Measurements from ENCODE around the gene GPR33. TPM values are rescaled to one million over a fixed set of nuclear protein-coding genes. Genes with fewer than 3 reads are reported as not detected.

Gene GPR33
- total RNA-seq, 1 experiment from 2014 or later = not detected

DNA sequence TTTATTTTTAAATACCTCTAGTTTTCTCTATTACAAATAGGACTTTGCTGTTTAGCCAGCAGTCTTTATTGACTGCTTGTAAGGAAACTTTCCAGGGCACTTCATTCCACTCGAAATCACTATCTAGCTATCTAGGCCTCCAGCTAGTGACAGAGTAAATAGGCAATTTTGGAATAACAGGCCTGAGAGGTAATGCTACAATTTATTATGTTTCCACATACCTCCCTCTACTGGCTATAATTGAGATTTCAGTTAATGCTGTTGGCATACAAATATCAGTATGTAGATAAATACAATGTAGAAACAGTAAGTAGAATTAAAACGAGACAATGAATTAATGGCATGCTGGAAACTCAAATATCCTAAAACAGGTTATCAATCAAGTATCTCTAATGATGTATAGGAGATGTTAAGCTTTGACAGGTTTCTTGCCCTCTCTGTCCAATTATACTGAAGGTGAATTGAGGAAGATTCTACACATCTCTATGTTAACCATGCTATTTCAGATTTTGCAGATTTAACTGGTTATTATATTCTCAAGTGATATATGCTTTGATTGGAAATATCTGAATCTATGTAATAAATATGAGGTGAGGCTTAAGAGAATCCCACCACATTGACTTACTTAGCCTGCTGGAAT, 37.7 kb downstream of the GPR33 start:
- Histone ChIP-seq H2BK12ac (ENCODE audit: insufficient read length, low read depth, low read length) (no peak overlapping the region), H2BK120ac (ENCODE audit: low read depth, low read length, poor library complexity, severe bottlenecking) (no peak overlapping the region), H3K9ac (ENCODE audit: extremely low read depth, insufficient read length, low read length) (no peak overlapping the region), H3K27ac (ENCODE audit: insufficient read length, low read depth, low read length) (no peak overlapping the region), H4K20me1 (ENCODE audit: control insufficient read depth, insufficient read depth, insufficient read length) (no peaks in the 10 kb centered on the region), H3T11ph (ENCODE audit: low read length) (no peak overlapping the region), H3K23ac (ENCODE audit: insufficient read length, low read depth, low read length) (no peak overlapping the region), H3K79me2 (ENCODE audit: insufficient read depth, low read length) (no peaks in the 10 kb centered on the region), H2AFZ (ENCODE audit: low read length) (no peak overlapping the region), H2BK15ac (ENCODE audit: low read depth, low read length) (no peak overlapping the region), H4K5ac (ENCODE audit: insufficient read length, low read depth, low read length) (no peak overlapping the region), H4K8ac (replicated peaks; ENCODE audit: insufficient read length, low read depth, low read length) (no peak overlapping the region), H3K23me2 (ENCODE audit: insufficient read length, low read depth, low read length, poor library complexity, severe bottlenecking) (no peaks in the 10 kb centered on the region), H3K4me2 (ENCODE audit: insufficient read depth, insufficient read length, low read length) (no peak overlapping the region), H3K4me1 (ENCODE audit: insufficient read depth, low read length) (no peaks in the 10 kb centered on the region), H2AK5ac (ENCODE audit: insufficient read length, low read length) (no peak overlapping the region), H3K14ac (ENCODE audit: insufficient read depth, low read length) (no peak overlapping the region), H3K56ac (ENCODE audit: insufficient read length, low read depth, low read length) (no peak overlapping the region), H3K27me3 (ENCODE audit: insufficient read depth, low read length) (no peaks in the 10 kb centered on the region), H2BK5ac (ENCODE audit: insufficient read length, low read length) (no peak overlapping the region), H3K4ac (ENCODE audit: low read depth, low read length) (no peak overlapping the region), H4K91ac (ENCODE audit: insufficient read length, low read depth, low read length) (no peak overlapping the region), H2BK20ac (ENCODE audit: low read depth, low read length, poor library complexity, severe bottlenecking) (no peak overlapping the region), H3K18ac (ENCODE audit: insufficient read length, low read depth, low read length) (no peak overlapping the region), H3K9me3 (ENCODE audit: control insufficient read depth, low read depth, low read length) (no peaks in the 10 kb centered on the region), H3K79me1 (ENCODE audit: insufficient read depth, low read depth, low read length, poor library complexity, severe bottlenecking) (no peaks in the 10 kb centered on the region)
- Mint-ChIP-seq H3K27ac (no peak overlapping the region), H3K4me1 (no peaks in the 10 kb centered on the region), H3K36me3 (ENCODE audit: insufficient read depth in 1 of 3, low read depth in 3 of 3) (peaks cover 10 to 37% (median 26%) of the 10 kb centered on the region in 3 experiments; a peak in 6 of 7 replicates), H3K9me3 (no peaks in the 10 kb centered on the region), H3K27me3 (ENCODE audit: low read depth) (no peaks in the 10 kb centered on the region), H3K4me3 (no peak overlapping the region)
- WGBS (ENCODE audit: extremely low coverage, insufficient read length, low lambda C conversion rate) = no CpG with 5 or more reads among the region's 2 CpGs
- peak; percentile 58 for TF ChIP-seq CTCF (conservative IDR thresholded peaks at IDR 0.05)
- DNase-seq = no peak
